Fibroblast of skin of left biceps (primary cell): ENCODE results near the gene UVRAG.

ENCODE experiments used
- DNase-seq, 2 experiments: peaks; one replicate each; pipeline ENCODE4 v3.0.0-alpha.2; 2013; ENCODE audit warnings: low read depth in 2 of 2

The UVRAG gene

DNA sequence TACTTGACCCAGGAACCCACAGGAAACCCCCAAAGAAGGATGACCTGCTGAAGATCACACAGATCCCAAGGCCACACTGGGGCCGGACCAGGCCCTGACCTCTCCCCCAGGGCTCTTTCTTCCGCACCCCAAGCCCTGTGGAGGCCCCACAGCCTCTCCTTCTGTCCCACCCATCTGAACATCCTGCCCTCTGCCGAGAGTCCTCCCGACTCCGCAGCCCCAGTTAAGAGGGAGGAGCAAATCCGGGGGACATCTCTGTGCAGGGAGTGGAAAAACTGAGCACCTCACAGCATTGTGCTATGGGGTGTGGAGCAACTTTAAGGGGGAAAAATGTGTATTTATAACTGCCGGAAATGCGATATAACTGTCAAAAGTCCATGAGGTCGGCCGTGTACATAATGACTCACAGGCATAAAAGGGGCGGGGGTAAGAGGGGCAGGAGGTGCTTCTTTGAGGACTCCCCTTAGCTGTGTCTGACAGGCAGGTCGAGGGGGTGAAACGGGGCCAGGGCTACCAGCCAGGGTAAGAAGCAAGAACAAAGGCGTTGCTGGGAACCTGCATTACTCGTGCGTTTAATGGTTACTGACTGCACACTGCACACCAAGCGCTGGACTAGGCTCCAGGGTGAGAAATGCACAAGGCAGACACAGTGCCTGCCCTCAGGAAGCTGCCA, 334.1 kb downstream of the UVRAG start:
- DNase-seq: no peak

DNA sequence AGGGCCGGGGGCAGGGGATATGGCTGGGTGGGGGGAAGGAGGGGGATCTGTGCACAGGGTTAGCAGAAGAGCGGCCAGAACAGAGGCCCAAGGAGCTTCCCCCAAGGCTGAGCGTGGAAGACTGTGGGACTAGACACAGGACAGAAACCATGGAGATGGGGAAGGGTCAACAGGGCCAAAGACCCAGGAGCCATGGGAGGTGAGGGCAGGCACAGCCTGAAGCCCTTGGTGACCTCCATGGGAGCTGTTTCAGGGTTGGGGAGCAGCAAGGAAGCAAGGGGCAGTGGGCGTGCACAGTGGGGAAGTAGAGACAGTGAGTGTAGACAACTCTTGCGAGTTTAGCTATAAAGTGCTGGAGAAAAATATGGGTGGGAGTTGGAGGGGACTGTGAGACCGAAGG, 334.7 kb downstream of the UVRAG start:
- DNase-seq: no peak

DNA sequence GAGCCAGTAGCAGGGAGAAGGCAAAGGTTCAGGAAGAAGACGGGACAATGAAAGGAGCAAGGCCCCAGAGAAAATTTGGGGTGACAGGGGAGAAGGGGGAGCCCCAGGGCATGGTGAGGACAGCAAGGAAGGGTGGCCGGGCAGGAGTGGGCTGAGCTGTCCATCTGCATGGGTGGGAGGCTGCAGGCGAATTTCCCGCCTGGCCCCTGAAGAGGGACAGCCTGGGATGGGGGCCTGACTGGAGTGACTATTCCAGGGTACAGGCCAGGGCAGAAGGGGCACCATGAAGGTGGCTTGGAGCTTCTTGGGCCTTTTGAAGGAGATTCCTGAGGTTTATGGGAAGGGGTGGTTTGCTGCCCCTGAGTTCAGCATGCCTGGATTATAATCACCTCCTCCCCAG, 335.1 kb downstream of the UVRAG start:
- DNase-seq: no peak

DNA sequence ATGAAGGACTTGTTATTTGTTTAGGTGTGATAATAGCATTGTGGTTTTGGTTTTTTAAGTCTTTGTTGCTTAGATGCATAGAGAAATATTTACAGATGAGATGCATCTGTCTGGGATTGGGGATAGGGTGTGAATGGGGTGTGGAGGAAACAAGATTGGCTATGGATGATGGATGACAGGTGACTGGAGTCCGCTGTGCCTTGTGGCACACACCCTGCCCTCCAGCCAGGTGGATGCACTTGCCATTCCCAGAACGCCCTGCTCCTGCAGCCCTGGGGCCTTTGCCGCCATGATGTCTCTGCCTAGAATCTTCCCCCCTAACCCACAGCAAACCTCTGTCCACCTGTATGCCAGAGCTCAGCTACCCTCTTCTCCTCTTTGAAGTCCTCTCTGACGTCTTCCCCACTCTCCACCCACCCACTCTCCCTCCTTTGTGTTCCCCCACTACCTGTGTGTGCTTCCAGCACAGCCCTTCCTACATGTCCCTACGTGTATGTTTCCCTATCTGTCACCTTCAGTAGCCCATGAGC, 336.6 kb downstream of the UVRAG start:
- DNase-seq: no peak

DNA sequence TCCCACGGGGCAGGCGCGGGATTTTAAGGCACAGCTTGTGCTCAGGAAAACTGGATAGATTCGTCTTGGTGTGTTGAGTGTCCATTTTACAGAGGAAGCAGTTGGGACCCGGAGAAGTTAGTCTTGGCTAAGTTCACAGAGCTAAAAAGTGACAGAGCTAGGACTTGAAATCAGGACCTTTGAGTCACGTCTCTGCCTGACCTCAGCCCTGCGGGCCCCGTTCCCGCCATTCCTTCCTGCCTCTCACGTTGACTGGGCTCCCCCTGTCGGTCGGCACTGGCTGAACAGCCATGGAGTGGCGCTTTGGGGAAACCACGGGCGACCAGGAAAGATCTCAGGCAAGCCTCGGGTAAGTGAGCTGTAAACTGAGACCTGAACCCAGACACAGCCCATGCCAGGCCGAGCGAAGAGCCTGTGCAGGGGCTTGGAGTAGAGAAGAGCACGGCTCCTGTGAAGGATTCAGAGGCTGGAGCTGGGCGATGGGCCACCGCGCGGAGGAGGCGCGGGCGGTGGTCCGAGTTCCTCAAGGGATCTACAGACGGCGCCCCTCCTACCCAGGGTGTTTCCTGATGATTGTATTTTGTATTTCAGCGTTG, 337.2 kb downstream of the UVRAG start:
- DNase-seq: peak in 1 of 2 experiments; percentile 24

DNA sequence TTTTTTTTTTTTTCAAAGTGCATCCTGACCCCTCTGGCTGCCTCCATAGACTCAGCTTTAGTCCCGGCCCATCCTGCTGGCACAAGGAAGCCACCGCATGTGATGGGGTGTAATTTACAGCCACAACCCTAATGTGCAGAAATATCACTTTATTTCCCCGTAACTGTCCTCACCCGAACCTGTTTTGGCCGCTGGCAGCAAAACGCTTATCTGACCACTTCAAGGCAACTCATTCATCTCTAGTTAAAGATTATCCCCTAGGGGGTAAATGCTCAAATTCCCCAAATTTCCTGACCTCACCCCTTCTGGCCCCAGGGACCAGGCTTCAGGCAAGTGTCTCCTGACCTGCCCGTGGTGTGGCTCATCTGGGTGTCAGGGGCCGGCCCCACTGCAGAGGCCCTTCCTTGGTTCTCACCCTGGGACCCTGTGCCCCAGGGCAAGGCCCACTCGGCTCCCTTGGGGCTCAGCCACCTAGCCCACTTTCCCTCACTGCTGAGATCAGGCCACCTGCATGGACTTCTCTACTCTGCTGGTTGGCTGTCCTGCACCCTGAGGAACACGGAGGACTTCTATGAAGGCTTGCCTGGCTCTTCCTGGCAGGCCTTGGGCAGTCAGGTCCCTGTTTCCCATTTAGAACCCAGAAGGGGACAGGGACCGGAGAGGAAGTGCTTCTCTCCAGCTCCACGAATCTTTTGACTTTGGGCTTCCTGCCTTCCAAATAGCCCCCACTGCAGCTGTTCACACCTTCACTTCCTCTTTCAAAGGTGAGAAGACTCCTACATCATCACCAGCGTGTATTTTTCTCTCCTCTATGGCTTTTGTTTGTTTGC, 337.9 kb downstream of the UVRAG start:
- no peak for DNase-seq

DNA sequence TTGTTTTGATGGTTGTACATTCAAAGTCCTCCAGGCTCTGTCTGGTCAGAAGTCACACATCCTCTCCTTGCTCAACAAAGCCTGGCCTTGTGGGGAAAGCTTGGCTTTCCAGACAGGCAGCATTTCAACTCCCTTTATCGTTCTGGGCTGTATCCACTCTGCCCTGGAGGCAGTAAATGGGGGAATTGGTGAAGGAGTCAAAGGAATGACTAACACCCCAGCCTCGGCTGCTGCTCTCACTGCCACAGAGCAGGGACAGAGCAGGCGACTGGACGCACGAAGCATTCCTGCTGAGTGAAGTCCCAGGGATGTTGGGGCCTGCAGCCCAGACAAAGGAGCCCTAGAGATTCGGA, 338.5 kb downstream of the UVRAG start:
- DNase-seq: no peak

DNA sequence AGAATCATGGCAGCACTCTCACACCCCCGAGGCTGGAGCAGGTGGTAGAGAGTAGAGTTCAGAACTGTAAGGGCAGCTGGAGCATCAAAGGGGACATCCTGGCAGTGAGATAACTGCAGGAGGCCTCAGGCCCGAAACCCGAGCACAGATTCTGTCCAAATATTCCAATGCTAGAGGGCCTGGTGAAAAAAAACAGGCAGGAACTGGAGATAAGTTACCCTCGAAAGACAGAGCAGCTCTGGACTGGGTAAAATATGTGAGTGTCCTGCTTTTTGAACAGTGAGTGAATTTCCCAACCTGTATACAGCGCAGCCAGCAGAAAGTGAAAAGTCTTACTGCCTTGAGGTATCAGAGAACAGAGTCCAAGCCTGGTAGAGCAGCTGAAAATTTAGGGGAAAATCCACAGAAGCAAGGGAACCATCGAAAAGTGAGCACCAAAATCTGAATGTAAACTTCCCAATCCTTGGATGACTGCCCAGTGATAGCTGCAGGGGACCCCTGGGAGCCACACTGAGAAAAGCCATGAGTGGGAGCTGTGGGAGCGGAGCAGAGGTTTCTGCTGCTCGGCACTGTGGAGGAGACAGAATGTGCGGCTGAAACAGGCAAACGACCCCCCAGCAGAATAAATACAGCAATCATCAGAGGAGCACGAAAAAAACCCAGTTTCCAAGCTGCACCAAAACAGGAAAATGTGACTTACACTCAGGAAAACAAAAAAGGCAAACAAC, 340.7 kb downstream of the UVRAG start:
- no peak for DNase-seq

DNA sequence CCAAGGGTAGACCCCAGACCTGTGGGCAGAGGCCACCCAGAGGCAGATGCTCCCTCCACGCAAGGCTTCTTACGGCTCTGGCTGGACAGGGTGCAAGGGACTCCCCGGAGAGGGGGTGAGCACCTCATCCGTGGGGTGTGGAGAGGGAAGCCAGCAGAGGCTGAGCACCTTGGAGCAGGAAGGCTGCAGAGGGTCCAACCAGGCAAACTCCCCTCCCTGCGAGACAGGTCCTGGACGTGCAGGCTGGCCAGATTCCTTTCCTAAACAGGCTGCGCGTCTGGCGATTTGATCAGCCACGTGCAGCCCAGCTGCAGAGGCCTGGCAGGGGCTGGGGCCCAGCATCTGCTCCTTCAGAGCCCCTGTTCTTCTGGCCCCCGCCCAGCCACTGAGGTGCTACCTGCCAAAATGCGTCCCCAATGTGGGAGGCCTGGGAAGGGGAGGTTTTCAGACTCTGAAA, 342.0 kb downstream of the UVRAG start:
- DNase-seq: no peak

DNA sequence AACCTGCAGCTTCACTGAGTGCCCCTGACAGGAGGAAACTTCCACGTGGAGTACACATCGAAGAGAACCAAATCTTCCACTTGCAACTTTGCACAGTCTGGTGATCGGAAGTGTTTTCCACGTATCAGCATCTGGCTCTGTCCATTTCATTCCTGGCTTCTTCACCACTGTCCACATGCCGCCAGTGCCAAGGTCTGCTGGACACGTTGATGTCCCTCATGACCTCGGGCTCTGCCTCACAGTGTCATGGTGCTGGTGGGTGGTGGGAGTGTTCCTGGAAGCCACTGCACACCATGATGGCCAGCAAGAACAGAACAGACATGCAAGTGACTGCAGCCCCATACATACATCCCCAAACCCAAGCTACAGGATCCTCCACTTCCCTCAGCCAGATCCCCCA, 342.9 kb downstream of the UVRAG start:
- DNase-seq: no peak

DNA sequence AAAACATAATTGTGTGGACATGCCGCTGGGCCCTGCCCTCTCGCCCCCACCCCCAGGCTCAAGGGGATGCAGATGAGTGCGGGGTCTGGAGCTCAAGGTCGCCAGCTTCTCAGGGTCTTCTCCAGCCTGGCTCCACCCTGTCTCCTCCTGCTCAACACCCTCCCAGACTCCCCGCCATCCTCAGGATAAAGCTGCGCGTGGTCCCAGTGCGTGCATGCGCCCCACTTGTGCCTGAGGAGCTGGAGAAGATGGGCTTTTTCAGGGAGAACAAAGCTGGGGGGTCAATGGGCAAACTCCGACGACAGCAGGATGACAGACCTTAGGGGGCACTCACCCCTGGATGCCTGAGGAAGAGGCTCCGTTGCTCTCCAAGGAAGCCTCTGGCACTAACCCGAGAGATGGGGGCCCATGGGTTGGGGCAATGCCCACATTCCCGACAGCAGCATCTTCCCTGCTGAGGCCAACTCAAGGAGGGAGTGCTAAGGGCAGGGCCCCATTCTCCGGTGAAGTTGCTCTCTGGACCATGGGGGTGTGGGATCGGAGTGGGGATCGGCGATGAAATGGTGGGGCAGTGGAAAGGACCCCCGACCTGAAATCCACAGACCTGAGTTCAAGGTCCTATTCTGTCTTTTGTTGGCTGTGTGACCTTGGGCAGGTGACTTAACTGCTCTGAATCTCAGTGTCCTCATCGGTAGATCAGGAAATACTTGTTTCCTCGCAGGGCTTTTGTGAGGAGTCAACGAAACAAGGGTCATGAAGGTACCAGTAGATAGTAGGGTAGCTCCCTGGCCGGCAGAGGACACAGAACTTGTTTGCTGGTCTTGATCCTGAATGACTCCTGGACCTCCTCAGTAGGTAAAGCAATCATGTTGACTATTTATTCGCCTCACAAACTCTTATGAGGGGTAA, 343.6 kb downstream of the UVRAG start:
- no peak for DNase-seq

DNA sequence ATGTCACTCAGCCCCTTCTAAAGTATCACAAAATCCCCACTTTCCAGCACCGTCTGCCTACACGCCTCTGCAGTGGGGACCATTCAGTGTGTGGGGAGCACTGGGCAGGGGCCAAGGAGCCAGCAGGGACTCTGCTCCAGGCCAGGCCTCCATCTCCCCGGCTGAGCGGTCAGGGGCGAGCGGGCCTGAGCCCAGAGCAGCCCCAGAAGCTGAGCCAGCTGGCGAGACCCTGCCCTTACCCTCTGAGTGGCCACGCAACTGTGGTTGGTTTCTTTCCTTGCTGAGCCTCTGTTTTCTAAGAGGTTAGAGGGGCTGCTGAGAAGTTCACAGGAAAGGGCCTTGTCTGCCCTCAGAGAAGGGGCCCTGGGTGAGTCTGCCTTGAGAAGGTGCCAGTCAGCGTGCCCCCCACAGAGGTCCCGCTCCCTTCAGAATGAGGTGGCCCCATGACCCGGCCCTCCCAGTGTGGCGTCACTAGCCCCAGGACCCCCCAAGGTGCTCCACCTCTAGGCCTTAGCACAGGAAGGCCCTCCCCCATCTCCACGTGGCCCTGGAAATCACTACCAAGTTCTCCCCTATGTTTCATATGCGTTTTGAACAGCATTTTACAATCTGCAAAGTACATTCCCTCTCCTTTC, 344.4 kb downstream of the UVRAG start:
- DNase-seq: no peak

DNA sequence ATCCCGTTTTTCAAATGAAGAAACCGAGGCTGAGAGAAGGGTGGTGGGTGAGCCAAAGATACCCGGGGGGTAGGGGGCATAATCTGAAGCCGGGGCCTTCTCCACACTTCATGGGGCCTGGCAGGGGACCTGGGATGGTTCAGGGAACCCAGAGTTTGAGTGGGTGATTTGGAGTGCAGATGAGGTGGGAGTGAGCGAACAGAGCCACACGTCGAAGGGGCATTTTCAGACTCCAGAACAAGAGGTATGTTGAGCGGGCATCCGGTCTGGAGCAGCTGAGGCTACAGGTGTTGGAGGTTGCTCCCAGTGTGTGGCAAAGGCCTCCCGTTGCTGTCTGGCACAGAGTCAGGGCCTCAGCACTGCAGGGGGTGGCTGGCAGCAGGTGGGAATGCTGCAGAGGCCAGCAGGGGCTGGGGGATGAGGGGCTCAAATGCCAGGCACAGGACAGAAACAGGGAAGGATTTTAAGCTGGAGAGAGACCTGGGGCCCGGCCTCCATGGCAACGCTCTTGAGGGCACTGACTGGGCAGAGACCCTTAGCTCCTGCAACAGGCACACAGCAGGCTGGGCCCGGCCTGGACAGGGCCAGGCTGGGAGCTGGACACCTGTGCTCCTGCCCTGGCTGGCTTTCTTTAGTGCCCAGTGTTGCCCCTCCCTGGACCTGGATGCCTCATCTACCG, 345.1 kb downstream of the UVRAG start:
- DNase-seq: no peak

DNA sequence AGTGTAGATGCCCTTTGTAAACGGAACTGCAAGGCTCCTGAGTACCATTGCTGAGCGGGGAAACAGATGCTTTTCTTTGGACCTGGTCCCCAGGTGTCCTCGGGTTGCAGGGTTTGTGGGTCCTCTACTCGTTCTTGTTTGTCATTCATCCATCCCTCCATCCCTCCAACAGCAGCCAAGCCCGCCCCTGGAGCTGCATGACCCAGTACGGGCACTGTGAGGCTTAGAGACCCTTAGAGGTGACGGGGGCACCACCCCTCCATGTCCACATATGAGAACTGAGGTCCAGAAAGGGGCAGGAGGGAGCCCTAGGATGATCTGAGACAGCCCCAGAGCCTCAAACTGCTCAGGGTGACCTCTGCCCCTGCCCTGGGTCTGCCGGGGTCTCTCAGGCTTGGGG, 345.8 kb downstream of the UVRAG start:
- no peak for DNase-seq

DNA sequence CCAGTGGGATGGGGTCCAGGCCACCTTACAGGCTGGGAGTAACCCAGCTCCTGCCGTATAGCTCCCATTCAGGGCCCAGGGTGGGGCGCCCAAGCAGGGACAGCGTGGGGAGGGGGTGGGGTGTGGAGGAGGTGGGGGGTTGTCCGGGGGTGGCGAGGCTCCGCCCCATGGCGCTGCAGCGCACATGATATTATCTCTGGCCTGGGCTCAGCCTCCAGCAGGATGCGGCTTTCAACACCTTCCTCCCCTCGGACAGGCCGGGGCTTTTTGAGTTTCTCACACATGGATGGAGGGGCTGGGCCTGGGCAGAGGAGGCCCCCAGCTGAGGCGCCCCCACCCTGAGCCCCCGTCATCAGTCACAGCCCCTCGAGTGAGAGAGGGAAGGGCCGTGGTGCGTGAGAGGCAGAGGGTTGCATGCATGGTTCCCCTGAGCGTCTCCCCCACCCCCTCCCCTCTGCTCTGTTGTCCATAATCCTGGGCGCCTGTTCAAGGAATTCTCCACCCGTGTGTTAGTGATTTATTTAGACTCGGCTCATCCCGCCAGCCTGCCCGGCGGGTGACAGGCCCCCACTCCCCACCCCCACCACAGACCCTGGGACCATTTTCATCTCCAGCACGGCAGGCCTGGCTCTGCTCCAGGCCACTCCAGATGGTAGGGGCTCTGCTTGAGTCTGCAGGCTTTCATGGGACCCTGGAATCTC, 346.4 kb downstream of the UVRAG start:
- peak; percentile 75 to 78 for DNase-seq

DNA sequence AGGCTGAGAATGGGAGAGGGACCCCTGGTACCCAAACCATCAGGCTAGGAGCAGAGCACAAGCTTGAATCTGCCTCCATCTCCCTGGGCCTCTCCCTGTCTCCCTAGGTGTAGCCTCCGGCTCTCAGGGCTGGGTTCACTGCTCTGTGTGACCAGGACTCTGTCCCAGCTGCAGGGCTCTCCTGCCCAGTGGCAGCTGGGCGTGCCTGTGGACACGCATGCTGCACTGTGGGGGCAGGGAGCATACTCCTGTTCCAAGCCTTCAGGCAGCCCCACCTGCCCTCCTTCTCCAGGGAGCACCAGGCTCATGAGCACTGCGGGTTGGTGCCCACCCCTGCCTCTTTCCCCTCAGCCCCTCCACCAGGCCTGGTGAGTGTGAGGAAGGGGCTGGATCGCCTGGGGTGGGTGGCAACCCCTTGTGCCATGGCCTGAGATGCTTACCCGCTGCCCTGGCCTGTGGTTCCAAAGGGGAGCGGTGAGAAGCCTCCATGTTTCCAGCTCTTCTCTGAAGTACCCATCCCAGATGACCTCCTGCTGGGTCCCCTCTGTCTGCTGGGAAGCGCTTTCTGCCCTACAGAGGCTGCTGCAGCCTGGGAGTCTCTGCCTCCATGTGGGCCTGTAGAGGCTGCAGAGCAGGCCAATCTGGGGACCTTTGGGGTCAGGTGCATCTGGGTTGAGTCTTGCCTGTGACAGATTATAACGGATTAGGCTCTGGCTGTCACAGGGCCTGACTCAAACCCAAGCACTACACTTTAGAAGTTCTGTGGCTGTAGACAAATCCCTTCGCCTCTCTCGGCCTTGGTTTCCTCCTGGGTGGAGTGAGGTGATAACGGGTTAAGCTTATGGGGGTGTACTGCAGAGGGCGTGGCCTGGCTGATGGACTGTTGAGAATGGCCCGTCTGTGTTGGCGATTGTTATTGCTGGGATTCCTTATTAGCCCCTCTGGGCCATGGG, 347.6 kb downstream of the UVRAG start:
- DNase-seq: no peak

DNA sequence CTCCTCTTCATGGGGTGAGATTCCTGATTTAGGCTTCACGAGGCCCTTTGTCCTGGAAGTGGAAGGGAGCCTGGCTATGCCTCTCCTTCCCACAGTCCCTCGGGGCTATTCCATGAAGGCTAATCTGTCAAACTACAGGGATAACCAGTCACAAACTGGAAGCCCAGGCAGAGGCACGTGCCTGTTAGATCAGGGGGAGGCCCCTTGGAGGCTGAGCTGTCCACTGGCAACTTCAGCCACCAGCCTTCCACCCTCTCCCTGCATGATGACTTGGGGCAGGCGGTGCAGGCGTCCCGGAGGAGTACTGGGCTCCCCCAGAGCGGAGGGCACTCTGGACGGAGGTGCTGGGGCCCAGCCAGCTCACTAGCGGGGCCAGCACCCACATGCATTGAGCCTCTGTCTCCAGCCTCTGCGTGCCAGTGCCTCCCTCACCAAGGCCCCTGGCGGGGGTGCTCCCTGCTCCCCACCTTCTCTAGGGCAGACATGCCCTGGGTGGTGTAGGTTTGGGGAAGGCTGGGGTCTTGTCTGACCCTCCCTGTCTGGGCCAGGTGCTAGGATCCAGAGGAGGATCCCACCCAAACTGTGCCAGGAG, 348.4 kb downstream of the UVRAG start:
- DNase-seq: no peak

DNA sequence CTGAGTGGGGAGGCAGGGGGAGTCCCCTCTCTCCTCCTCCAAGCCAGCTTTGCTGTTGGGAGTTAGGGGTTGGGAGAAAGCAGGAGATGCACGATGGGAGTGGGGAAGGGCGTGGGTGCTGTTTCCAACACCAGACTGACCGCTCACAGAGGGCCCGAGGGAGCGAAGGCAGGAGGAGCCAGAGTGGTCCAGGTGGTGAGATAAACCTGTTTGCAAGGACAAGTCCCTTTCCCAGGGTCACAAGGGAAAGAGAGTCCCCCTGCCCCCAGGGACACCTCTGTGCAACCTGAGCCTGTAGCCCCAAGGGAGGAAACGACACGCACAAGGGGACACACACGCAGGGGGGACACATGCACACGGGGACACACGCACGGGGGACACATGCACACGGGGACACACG, 349.1 kb downstream of the UVRAG start:
- no peak for DNase-seq
